DND-41 (cell line): Measurements from ENCODE around the gene PPM1J.

Experiments used
- ATAC-seq: fragments of 200-7000 bp; cut with Tn5 transposase; 3 replicates; pipeline ENCODE4 v1.9.1; 2021; ENCODE audit warnings: low read depth; ENCODE audit not compliant: insufficient read depth
- DNase-seq: peaks from one replicate; pipeline ENCODE4 v3.0.0-alpha.2; 2020
- H2AFZ ChIP-seq: 2 replicates; pipeline ENCODE4 v1.6.0; 2012; ENCODE audit warnings: low read depth, low read length
- H3K27ac ChIP-seq: 2 replicates; pipeline ENCODE4 v1.5.1; 2012; ENCODE audit warnings: low read length, inconsistent platforms
- H3K27me3 ChIP-seq: fragments of 200-600 bp; sonication (generic); 2 replicates; pipeline ENCODE4 v1.6.0; 2012; ENCODE audit warnings: low read length, mild to moderate bottlenecking, inconsistent platforms; ENCODE audit not compliant: insufficient read depth, poor library complexity
- H3K36me3 ChIP-seq: 2 replicates; pipeline ENCODE4 v1.5.1; 2012; ENCODE audit warnings: low read length, inconsistent platforms; ENCODE audit not compliant: insufficient read depth
- H3K4me1 ChIP-seq: 2 replicates; pipeline ENCODE4 v1.5.1; 2012; ENCODE audit warnings: mild to moderate bottlenecking, low read length; ENCODE audit not compliant: insufficient read depth
- H3K4me2 ChIP-seq: 2 replicates; pipeline ENCODE4 v1.6.0; 2012; ENCODE audit warnings: mild to moderate bottlenecking, moderate library complexity, low read length, inconsistent platforms; ENCODE audit not compliant: insufficient read depth
- H3K4me3 ChIP-seq, 2 experiments: fragments of 200-600 bp in 1 of 2; shearing (Covaris generic) in 1 of 2; 2 replicates each; pipeline ENCODE4 v1.5.1; 2012 to 2016; ENCODE audit warnings: inconsistent platforms in 2 of 2, low read length in 2 of 2, mild to moderate bottlenecking in 2 of 2, low read depth in 1 of 2, moderate library complexity in 1 of 2
- H3K79me2 ChIP-seq: 2 replicates; pipeline ENCODE4 v1.6.0; 2012; ENCODE audit warnings: low read length, inconsistent platforms; ENCODE audit not compliant: insufficient read depth
- H3K9ac ChIP-seq: 2 replicates; pipeline ENCODE4 v1.6.0; 2012; ENCODE audit warnings: low read depth, mild to moderate bottlenecking, inconsistent platforms, low read length, moderate library complexity
- H3K9me3 ChIP-seq: 2 replicates; pipeline ENCODE4 v1.5.1; 2012; ENCODE audit warnings: low read length, moderate library complexity, mild to moderate bottlenecking, inconsistent platforms; ENCODE audit not compliant: insufficient read depth, severe bottlenecking
- H4K20me1 ChIP-seq: 2 replicates; pipeline ENCODE4 v1.6.0; 2012; ENCODE audit warnings: low read length; ENCODE audit not compliant: insufficient read depth
- EZH2 ChIP-seq: IDR thresholded peaks from 3 replicates; pipeline ENCODE4 v1.6.1; 2012; ENCODE audit warnings: borderline replicate concordance, low read depth, mild to moderate bottlenecking, moderate library complexity, low read length, inconsistent platforms; ENCODE audit not compliant: severe bottlenecking
- TF ChIP-seq, protein P1 (sequence below): IDR thresholded peaks from 2 replicates; pipeline ENCODE4 v1.5.1; 2012; ENCODE audit warnings: borderline replicate concordance, low read length, moderate library complexity, mild to moderate bottlenecking; ENCODE audit not compliant: poor library complexity, severe bottlenecking; ENCODE audit errors: extremely low read depth

PPM1J gene

DNA sequence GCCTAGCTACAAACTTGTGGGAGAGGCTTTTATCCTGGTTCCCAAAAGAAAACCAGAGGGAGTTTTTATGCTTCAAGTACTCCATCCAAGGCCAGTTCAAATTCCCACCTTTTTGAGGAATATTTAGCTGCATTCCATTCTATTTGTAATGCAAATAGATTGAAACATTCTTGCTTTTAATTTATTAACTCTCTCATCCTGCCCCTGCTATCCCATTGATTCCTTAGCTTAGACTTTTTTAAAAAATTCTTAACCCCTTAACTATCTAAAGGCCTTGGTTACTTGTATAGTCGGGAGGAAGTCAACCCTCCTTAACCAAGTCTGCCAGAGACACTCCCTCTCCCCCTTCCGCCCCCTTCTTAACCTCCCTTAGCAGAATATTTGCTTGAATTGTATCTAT lies 43.1 kb downstream of the PPM1J start:
- no peaks in the 10 kb centered on the region for H3K9me3 ChIP-seq
- peaks cover 56% of the 10 kb centered on the region for H3K36me3 ChIP-seq
- no peak for TF ChIP-seq EZH2
- TF ChIP-seq, protein P1, sequence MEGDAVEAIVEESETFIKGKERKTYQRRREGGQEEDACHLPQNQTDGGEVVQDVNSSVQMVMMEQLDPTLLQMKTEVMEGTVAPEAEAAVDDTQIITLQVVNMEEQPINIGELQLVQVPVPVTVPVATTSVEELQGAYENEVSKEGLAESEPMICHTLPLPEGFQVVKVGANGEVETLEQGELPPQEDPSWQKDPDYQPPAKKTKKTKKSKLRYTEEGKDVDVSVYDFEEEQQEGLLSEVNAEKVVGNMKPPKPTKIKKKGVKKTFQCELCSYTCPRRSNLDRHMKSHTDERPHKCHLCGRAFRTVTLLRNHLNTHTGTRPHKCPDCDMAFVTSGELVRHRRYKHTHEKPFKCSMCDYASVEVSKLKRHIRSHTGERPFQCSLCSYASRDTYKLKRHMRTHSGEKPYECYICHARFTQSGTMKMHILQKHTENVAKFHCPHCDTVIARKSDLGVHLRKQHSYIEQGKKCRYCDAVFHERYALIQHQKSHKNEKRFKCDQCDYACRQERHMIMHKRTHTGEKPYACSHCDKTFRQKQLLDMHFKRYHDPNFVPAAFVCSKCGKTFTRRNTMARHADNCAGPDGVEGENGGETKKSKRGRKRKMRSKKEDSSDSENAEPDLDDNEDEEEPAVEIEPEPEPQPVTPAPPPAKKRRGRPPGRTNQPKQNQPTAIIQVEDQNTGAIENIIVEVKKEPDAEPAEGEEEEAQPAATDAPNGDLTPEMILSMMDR: no peak
- no peaks in the 10 kb centered on the region for H3K27me3 ChIP-seq
- peaks cover 26% of the 10 kb centered on the region for H3K4me1 ChIP-seq
- DNase-seq (no peak), ATAC-seq (no peak)
- no peak overlapping the region for H3K27ac ChIP-seq
- H2AFZ ChIP-seq: no peak overlapping the region
- no peak overlapping the region for H3K4me3 ChIP-seq
- H4K20me1 ChIP-seq: no peaks in the 10 kb centered on the region
- no peak overlapping the region for H3K4me2 ChIP-seq
- no peak overlapping the region for H3K9ac ChIP-seq
- H3K79me2 ChIP-seq: peaks cover 25% of the 10 kb centered on the region

DNA sequence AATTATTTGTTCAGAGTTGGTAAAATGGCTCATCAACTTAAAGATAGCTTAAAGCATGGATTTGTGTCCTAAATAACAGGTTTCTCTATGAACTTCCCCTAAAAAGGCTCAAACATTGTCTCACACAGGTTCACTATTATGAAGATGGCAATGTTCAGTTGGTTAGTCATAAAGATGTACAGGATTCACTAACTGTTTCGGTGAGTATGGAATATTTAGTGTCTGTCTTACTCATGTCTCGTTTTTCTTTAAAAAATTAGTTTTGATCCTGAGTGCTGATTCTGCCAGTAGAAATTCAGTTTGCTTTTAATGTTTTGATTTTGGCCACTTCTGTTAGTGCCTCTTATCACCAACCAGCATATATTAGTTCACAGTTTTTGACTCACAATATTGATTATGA lies 48.2 kb downstream of the PPM1J start:
- TF ChIP-seq EZH2: no peak
- TF ChIP-seq, protein P1: no peak
- H3K4me3 ChIP-seq: no peak overlapping the region
- DNase-seq: no peak
- no peaks in the 10 kb centered on the region for H3K27me3 ChIP-seq
- H4K20me1 ChIP-seq: no peaks in the 10 kb centered on the region
- H3K4me2 ChIP-seq: no peak overlapping the region
- H2AFZ ChIP-seq: no peak overlapping the region
- H3K79me2 ChIP-seq: no peaks in the 10 kb centered on the region
- no peaks in the 10 kb centered on the region for H3K9me3 ChIP-seq
- H3K27ac ChIP-seq: no peak overlapping the region
- H3K9ac ChIP-seq: no peak overlapping the region
- peaks cover 92% of the 10 kb centered on the region for H3K36me3 ChIP-seq
- no peak for ATAC-seq
- no peaks in the 10 kb centered on the region for H3K4me1 ChIP-seq

GRCh38 chr1:112665857-112666256 lies 49.3 kb downstream of the PPM1J start:
- no peaks in the 10 kb centered on the region for H3K79me2 ChIP-seq
- TF ChIP-seq, protein P1: no peak
- TF ChIP-seq EZH2: no peak
- ATAC-seq: no peak
- H4K20me1 ChIP-seq: no peaks in the 10 kb centered on the region
- no peak for DNase-seq
- no peaks in the 10 kb centered on the region for H3K9me3 ChIP-seq
- H3K9ac ChIP-seq: no peak overlapping the region
- no peak overlapping the region for H3K4me3 ChIP-seq
- H2AFZ ChIP-seq: no peak overlapping the region
- H3K4me2 ChIP-seq: no peak overlapping the region
- no peaks in the 10 kb centered on the region for H3K4me1 ChIP-seq
- no peaks in the 10 kb centered on the region for H3K27me3 ChIP-seq
- H3K36me3 ChIP-seq: peaks cover 93% of the 10 kb centered on the region
- no peak overlapping the region for H3K27ac ChIP-seq
